ENCODE data around the gene DOCK2. TPM values are rescaled to one million over a fixed set of nuclear protein-coding genes. Genes with fewer than 3 reads are reported as not detected.

DOCK2 gene
- total RNA-seq, 1 experiment from 2014 or later: 4.6 TPM

DNA sequence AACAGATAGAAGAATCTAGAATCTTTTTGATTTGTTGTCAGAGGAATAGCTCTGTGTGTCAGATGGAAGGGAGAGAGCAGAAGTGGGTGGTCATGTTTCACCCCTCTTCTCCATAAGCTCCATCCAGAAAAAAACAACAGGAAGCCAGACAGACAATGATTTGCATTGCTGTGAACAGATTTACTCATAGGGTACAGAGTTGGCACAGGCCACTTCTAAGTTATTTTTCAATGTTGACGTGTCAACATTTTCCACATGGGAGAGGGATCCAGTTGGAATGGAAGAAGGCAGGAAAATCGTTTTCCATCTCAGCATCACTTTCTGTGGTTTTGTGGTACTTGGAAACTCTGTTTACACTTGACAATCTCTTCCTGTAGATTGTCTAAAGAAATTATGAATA is 256.5 kb downstream of the DOCK2 start:
- ATAC-seq (no peak), DNase-seq (ENCODE audit: low spot score) (no peak)
- no peak overlapping the region for H3K4me3 Mint-ChIP-seq
- ChIA-PET CTCF (no interaction called here), POLR2A (no interaction called here)
- H3K27me3 Mint-ChIP-seq (ENCODE audit: low read depth): no peaks in the 10 kb centered on the region
- no peak overlapping the region for H3K27ac Mint-ChIP-seq
- H3K9me3 Mint-ChIP-seq: no peaks in the 10 kb centered on the region
- no peaks in the 10 kb centered on the region for H3K36me3 Mint-ChIP-seq
- TF ChIP-seq, protein P1, sequence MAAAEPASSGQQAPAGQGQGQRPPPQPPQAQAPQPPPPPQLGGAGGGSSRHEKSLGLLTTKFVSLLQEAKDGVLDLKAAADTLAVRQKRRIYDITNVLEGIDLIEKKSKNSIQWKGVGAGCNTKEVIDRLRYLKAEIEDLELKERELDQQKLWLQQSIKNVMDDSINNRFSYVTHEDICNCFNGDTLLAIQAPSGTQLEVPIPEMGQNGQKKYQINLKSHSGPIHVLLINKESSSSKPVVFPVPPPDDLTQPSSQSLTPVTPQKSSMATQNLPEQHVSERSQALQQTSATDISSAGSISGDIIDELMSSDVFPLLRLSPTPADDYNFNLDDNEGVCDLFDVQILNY (CRISPR knock-in tag; IDR thresholded peaks at IDR 0.05): no peak
- no peak for TF ChIP-seq ZNF423 (CRISPR knock-in tag; IDR thresholded peaks at IDR 0.05)
- TF ChIP-seq, protein P2, sequence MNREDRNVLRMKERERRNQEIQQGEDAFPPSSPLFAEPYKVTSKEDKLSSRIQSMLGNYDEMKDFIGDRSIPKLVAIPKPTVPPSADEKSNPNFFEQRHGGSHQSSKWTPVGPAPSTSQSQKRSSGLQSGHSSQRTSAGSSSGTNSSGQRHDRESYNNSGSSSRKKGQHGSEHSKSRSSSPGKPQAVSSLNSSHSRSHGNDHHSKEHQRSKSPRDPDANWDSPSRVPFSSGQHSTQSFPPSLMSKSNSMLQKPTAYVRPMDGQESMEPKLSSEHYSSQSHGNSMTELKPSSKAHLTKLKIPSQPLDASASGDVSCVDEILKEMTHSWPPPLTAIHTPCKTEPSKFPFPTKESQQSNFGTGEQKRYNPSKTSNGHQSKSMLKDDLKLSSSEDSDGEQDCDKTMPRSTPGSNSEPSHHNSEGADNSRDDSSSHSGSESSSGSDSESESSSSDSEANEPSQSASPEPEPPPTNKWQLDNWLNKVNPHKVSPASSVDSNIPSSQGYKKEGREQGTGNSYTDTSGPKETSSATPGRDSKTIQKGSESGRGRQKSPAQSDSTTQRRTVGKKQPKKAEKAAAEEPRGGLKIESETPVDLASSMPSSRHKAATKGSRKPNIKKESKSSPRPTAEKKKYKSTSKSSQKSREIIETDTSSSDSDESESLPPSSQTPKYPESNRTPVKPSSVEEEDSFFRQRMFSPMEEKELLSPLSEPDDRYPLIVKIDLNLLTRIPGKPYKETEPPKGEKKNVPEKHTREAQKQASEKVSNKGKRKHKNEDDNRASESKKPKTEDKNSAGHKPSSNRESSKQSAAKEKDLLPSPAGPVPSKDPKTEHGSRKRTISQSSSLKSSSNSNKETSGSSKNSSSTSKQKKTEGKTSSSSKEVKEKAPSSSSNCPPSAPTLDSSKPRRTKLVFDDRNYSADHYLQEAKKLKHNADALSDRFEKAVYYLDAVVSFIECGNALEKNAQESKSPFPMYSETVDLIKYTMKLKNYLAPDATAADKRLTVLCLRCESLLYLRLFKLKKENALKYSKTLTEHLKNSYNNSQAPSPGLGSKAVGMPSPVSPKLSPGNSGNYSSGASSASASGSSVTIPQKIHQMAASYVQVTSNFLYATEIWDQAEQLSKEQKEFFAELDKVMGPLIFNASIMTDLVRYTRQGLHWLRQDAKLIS (CRISPR knock-in tag; IDR thresholded peaks at IDR 0.05; ENCODE audit: borderline replicate concordance): no peak
- no peak for TF ChIP-seq SP1 (CRISPR knock-in tag; conservative IDR thresholded peaks at IDR 0.05)
- TF ChIP-seq, protein P3, sequence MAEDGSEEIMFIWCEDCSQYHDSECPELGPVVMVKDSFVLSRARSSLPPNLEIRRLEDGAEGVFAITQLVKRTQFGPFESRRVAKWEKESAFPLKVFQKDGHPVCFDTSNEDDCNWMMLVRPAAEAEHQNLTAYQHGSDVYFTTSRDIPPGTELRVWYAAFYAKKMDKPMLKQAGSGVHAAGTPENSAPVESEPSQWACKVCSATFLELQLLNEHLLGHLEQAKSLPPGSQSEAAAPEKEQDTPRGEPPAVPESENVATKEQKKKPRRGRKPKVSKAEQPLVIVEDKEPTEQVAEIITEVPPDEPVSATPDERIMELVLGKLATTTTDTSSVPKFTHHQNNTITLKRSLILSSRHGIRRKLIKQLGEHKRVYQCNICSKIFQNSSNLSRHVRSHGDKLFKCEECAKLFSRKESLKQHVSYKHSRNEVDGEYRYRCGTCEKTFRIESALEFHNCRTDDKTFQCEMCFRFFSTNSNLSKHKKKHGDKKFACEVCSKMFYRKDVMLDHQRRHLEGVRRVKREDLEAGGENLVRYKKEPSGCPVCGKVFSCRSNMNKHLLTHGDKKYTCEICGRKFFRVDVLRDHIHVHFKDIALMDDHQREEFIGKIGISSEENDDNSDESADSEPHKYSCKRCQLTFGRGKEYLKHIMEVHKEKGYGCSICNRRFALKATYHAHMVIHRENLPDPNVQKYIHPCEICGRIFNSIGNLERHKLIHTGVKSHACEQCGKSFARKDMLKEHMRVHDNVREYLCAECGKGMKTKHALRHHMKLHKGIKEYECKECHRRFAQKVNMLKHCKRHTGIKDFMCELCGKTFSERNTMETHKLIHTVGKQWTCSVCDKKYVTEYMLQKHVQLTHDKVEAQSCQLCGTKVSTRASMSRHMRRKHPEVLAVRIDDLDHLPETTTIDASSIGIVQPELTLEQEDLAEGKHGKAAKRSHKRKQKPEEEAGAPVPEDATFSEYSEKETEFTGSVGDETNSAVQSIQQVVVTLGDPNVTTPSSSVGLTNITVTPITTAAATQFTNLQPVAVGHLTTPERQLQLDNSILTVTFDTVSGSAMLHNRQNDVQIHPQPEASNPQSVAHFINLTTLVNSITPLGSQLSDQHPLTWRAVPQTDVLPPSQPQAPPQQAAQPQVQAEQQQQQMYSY (CRISPR knock-in tag; IDR thresholded peaks at IDR 0.05): no peak
- TF ChIP-seq OVOL2 (CRISPR knock-in tag; IDR thresholded peaks at IDR 0.05; ENCODE audit: borderline replicate concordance): no peak
- TF ChIP-seq, protein P4, sequence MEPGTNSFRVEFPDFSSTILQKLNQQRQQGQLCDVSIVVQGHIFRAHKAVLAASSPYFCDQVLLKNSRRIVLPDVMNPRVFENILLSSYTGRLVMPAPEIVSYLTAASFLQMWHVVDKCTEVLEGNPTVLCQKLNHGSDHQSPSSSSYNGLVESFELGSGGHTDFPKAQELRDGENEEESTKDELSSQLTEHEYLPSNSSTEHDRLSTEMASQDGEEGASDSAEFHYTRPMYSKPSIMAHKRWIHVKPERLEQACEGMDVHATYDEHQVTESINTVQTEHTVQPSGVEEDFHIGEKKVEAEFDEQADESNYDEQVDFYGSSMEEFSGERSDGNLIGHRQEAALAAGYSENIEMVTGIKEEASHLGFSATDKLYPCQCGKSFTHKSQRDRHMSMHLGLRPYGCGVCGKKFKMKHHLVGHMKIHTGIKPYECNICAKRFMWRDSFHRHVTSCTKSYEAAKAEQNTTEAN (CRISPR knock-in tag; IDR thresholded peaks at IDR 0.05): no peak
- no peak for TF ChIP-seq NFYB (CRISPR knock-in tag; conservative IDR thresholded peaks at IDR 0.05; ENCODE audit: low read depth)
- TF ChIP-seq ZNF121 (CRISPR knock-in tag; IDR thresholded peaks at IDR 0.05): no peak
- TF ChIP-seq, protein P5, sequence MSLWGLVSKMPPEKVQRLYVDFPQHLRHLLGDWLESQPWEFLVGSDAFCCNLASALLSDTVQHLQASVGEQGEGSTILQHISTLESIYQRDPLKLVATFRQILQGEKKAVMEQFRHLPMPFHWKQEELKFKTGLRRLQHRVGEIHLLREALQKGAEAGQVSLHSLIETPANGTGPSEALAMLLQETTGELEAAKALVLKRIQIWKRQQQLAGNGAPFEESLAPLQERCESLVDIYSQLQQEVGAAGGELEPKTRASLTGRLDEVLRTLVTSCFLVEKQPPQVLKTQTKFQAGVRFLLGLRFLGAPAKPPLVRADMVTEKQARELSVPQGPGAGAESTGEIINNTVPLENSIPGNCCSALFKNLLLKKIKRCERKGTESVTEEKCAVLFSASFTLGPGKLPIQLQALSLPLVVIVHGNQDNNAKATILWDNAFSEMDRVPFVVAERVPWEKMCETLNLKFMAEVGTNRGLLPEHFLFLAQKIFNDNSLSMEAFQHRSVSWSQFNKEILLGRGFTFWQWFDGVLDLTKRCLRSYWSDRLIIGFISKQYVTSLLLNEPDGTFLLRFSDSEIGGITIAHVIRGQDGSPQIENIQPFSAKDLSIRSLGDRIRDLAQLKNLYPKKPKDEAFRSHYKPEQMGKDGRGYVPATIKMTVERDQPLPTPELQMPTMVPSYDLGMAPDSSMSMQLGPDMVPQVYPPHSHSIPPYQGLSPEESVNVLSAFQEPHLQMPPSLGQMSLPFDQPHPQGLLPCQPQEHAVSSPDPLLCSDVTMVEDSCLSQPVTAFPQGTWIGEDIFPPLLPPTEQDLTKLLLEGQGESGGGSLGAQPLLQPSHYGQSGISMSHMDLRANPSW (CRISPR knock-in tag; conservative IDR thresholded peaks at IDR 0.05; ENCODE audit: low read depth): no peak
- TF ChIP-seq, protein P6, sequence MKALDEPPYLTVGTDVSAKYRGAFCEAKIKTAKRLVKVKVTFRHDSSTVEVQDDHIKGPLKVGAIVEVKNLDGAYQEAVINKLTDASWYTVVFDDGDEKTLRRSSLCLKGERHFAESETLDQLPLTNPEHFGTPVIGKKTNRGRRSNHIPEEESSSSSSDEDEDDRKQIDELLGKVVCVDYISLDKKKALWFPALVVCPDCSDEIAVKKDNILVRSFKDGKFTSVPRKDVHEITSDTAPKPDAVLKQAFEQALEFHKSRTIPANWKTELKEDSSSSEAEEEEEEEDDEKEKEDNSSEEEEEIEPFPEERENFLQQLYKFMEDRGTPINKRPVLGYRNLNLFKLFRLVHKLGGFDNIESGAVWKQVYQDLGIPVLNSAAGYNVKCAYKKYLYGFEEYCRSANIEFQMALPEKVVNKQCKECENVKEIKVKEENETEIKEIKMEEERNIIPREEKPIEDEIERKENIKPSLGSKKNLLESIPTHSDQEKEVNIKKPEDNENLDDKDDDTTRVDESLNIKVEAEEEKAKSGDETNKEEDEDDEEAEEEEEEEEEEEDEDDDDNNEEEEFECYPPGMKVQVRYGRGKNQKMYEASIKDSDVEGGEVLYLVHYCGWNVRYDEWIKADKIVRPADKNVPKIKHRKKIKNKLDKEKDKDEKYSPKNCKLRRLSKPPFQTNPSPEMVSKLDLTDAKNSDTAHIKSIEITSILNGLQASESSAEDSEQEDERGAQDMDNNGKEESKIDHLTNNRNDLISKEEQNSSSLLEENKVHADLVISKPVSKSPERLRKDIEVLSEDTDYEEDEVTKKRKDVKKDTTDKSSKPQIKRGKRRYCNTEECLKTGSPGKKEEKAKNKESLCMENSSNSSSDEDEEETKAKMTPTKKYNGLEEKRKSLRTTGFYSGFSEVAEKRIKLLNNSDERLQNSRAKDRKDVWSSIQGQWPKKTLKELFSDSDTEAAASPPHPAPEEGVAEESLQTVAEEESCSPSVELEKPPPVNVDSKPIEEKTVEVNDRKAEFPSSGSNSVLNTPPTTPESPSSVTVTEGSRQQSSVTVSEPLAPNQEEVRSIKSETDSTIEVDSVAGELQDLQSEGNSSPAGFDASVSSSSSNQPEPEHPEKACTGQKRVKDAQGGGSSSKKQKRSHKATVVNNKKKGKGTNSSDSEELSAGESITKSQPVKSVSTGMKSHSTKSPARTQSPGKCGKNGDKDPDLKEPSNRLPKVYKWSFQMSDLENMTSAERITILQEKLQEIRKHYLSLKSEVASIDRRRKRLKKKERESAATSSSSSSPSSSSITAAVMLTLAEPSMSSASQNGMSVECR (CRISPR knock-in tag; IDR thresholded peaks at IDR 0.05; ENCODE audit: borderline replicate concordance): no peak
- TF ChIP-seq, protein P7, sequence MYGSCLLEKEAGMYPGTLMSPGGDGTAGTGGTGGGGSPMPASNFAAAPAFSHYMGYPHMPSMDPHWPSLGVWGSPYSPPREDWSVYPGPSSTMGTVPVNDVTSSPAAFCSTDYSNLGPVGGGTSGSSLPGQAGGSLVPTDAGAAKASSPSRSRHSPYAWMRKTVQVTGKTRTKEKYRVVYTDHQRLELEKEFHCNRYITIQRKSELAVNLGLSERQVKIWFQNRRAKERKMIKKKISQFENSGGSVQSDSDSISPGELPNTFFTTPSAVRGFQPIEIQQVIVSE (CRISPR knock-in tag; IDR thresholded peaks at IDR 0.05; ENCODE audit: borderline replicate concordance): no peak
- TF ChIP-seq ZNF263 (CRISPR knock-in tag; IDR thresholded peaks at IDR 0.05; ENCODE audit: low read depth): no peak
- TF ChIP-seq ESRRA (CRISPR knock-in tag; IDR thresholded peaks at IDR 0.05; ENCODE audit: borderline replicate concordance): no peak
- TF ChIP-seq ZNF671 (CRISPR knock-in tag; IDR thresholded peaks at IDR 0.05): no peak
- TF ChIP-seq, protein P8, sequence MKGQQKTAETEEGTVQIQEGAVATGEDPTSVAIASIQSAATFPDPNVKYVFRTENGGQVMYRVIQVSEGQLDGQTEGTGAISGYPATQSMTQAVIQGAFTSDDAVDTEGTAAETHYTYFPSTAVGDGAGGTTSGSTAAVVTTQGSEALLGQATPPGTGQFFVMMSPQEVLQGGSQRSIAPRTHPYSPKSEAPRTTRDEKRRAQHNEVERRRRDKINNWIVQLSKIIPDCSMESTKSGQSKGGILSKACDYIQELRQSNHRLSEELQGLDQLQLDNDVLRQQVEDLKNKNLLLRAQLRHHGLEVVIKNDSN (CRISPR knock-in tag; IDR thresholded peaks at IDR 0.05): no peak
- TF ChIP-seq MYBL2 (CRISPR knock-in tag; IDR thresholded peaks at IDR 0.05): no peak
- no peaks in the 10 kb centered on the region; the same call in 1 of the 2 replicates for H3K4me1 Mint-ChIP-seq

All from WTC11 (cell line).